ENCODE results near the gene SYNE2.

The SYNE2 gene

DNA sequence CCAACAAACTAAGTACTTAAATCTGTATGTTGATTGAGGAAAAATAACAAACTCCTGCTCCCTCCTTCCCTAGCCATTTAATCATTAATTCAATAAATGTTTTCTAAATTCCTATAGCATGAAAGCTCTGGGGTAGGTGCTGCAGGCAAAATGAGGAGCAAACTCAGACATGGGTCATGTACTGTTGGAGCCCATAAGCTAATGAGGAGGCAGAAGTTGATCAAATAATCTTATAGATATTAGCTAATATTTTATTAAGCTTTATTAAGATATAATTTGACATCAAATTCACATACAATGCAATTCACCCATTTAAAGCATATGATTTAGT lies 70.6 kb downstream of the SYNE2 start:
- TF ChIP-seq, protein P1, sequence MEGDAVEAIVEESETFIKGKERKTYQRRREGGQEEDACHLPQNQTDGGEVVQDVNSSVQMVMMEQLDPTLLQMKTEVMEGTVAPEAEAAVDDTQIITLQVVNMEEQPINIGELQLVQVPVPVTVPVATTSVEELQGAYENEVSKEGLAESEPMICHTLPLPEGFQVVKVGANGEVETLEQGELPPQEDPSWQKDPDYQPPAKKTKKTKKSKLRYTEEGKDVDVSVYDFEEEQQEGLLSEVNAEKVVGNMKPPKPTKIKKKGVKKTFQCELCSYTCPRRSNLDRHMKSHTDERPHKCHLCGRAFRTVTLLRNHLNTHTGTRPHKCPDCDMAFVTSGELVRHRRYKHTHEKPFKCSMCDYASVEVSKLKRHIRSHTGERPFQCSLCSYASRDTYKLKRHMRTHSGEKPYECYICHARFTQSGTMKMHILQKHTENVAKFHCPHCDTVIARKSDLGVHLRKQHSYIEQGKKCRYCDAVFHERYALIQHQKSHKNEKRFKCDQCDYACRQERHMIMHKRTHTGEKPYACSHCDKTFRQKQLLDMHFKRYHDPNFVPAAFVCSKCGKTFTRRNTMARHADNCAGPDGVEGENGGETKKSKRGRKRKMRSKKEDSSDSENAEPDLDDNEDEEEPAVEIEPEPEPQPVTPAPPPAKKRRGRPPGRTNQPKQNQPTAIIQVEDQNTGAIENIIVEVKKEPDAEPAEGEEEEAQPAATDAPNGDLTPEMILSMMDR (IDR thresholded peaks at IDR 0.05; ENCODE audit: low read depth, low read length, missing control alignments), result no peak
- no peak overlapping the region for H3K4me3 ChIP-seq (ENCODE audit: low read depth, low read length)
- DNase-seq (ENCODE audit: low read depth), result no peak

DNA sequence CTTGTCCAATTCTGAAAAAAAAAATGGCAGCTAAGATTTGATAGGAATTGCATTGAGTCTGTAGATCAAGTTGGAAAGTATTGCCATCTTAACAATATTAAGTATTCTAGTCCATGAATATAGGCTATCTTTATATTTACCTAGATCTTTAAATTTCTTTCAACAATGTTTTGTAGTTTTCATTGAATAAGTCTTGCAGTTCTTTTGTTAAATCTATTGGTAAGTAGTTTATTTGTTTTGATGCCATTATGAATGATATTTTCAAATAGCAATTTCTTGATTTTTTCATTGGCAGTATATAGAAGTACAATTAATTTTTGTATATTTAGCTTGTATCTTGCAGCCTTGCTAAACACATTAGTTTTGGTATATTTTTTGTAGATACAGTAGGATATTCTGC lies 71.6 kb downstream of the SYNE2 start:
- H3K4me3 ChIP-seq (ENCODE audit: low read depth, low read length), result no peak overlapping the region
- no peak for DNase-seq (ENCODE audit: low read depth)
- TF ChIP-seq, protein P1 (IDR thresholded peaks at IDR 0.05; ENCODE audit: low read depth, low read length, missing control alignments), result no peak

DNA sequence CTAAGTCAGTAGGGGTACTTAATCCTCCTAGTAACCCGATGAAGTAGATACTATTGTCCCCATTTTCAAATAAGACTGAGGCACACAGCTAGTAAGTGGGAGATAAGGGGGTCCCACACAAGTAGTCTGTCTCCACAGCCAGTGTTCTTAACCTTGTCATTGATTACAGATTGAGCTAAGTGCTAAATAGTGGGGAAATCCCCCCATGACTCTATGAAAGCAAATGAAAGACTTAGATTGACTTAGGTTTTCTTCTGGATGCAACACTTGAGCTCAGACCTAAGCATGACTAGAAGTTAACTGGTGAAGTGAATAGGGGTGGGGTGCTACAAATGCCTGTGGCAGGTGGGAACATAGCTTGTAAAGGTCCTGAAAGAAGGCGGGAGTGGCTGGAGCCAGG lies 73.8 kb downstream of the SYNE2 start:
- DNase-seq (ENCODE audit: low read depth), result no peak
- H3K4me3 ChIP-seq (ENCODE audit: low read depth, low read length), result no peak overlapping the region
- TF ChIP-seq, protein P1 (IDR thresholded peaks at IDR 0.05; ENCODE audit: low read depth, low read length, missing control alignments), result no peak

DNA sequence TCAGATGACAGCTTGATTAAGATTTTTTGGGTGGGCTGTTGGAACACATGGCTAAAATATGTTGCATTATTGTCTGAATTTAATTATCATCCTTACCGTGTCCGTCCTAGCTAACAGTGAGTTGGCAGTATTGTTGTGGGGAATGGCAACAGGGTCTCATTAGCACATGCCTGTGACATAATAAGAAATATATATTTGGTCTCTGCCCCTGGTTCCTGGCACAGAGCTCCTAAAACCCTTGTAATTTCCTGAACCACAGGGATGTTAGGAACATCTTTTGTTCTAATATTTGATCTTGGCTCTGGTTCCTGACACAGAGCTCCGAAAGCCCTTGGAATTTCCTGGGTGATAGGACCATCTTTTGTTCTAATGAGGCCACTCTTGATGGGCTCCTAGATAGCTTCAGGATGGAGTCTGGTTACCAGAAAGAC lies 76.0 kb downstream of the SYNE2 start:
- TF ChIP-seq, protein P1 (IDR thresholded peaks at IDR 0.05; ENCODE audit: low read depth, low read length, missing control alignments), result no peak
- no peak for DNase-seq (ENCODE audit: low read depth)
- H3K4me3 ChIP-seq (ENCODE audit: low read depth, low read length), result no peak overlapping the region

DNA sequence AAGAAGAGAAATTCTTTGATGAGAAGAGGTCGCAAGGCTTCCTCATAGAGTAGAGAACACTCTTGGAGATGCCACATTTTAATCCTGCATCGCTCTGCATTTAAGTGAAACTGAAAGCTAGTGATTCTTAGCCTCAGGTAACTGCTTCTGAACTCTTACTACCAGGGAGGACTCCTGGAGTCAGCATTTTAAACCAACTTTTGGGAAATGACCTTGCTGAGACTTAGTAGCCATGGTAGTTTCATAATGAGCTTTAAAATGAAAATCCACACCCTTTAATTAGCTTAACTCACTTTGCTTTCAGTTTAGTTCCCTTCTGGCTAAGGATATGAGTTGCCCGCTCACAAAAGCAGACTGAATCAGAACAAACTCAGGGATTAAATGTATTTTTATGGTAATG lies 80.3 kb downstream of the SYNE2 start:
- TF ChIP-seq, protein P1 (IDR thresholded peaks at IDR 0.05; ENCODE audit: low read depth, low read length, missing control alignments), result no peak
- no peak overlapping the region; the same call in 1 of the 2 replicates for H3K4me3 ChIP-seq (ENCODE audit: low read depth, low read length)
- DNase-seq (ENCODE audit: low read depth), result no peak

DNA sequence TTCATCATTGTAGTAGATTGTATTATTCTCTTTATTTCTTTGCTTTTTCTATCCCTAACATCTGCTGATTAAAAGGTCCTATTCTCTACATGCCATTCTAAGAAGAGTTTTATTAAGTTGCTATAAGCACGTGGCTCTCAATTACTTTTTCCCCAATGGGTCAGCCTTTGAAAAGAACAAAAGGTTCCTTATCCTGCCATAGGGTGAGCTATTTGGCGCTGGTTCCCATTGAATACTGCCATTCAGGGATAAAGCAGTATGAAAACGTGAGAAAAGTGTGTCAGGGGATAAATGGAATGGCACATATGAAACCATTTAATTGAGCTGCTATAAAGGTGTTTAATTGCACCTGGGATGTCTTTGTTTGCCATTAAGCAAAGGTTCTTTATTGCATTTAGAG lies 80.9 kb downstream of the SYNE2 start:
- DNase-seq (ENCODE audit: low read depth), result no peak
- TF ChIP-seq, protein P1 (IDR thresholded peaks at IDR 0.05; ENCODE audit: low read depth, low read length, missing control alignments), result no peak
- no peak overlapping the region for H3K4me3 ChIP-seq (ENCODE audit: low read depth, low read length)

DNA sequence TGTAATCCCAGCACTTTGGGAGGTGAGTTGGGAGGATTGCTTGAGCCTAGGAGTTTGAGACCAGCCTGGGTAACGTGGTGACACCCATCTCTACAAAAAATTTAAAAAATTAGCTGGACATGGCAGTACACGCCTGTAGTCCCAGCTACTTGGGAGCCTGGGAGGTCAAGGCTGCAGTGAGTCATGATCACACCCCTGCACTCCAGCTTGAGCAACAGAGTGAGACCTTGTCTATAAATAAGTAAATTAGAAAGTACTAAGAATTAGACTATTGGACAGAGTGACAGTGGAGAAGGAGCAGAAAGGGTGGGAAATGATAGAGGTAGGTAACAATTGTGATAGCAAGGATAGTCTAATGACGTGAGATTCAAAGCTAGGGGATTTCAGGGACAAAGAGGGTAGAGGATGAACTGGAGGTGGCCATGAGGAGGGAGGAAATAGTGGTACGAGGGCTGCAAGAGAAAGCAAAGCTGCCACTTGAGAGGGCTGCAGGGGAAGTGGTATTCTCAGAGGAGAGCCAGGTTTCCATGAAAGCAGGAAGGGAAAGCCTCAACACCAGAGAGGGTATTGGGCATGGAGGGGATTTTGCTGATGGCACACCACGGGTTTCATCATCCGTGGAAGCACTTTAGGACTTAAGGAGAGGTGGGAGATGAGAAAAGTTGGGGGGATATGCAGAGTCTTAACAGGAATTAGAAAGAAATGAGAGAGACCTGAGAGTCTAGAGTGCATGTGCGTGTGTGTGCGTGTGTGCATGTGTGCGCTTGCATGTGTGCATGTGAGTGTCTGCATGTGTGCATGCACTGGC lies 85.6 kb downstream of the SYNE2 start:
- DNase-seq (ENCODE audit: low read depth), result no peak
- H3K4me3 ChIP-seq (ENCODE audit: low read depth, low read length), result no peak overlapping the region
- TF ChIP-seq, protein P1 (IDR thresholded peaks at IDR 0.05; ENCODE audit: low read depth, low read length, missing control alignments), result no peak
